CD4-positive, alpha-beta T cell (primary cell): ENCODE data around the gene PRDX6. TPM values are rescaled to one million over a fixed set of nuclear protein-coding genes. Genes with fewer than 3 reads are reported as not detected.

Source experiments
- ATAC-seq: fragments of 200-7000 bp; cut with Tn5 transposase; one replicate; pipeline ENCODE4 v1.10.0; 2022; ENCODE audit warnings: mild to moderate bottlenecking; ENCODE audit not compliant: poor library complexity
- CTCF ChIA-PET: fragments of 350-600 bp; sonication (Branson Sonifier 250); formaldehyde crosslinking; loops from one replicate; lab custom pipeline; 2021; ENCODE audit warnings: antibody characterized with exemption, inconsistent platforms; lab: Charles Lee
- POLR2A ChIA-PET: fragments of 350-600 bp; sonication (Branson Sonifier 250); formaldehyde crosslinking; loops from one replicate; lab custom pipeline; 2021; ENCODE audit warnings: antibody characterized with exemption, inconsistent platforms; lab: Charles Lee
- DNase-seq, 14 experiments: peaks; one replicate each; pipeline ENCODE4 v3.0.0-alpha.2; 2013 to 2020; ENCODE audit warnings: mixed read lengths in 2 of 14
- H3K27ac ChIP-seq, 2 donors: one replicate each; pipeline versions ENCODE4 v1.5.1 to v1.7.0; 2013; ENCODE audit warnings: low read length in 2 of 2, low read depth in 1 of 2, mild to moderate bottlenecking in 1 of 2
- H3K27me3 ChIP-seq, 2 experiments: 1 replicate in 1 of 2; 2 replicates in 1 of 2; pipeline versions ENCODE4 v1.6.1 to v1.7.0; 2013; ENCODE audit warnings: low read length in 2 of 2, control low read depth in 1 of 2, mild to moderate bottlenecking in 1 of 2, moderate library complexity in 1 of 2; ENCODE audit not compliant: insufficient read depth in 2 of 2, control insufficient read depth in 1 of 2
- H3K36me3 ChIP-seq: one replicate; pipeline ENCODE4 v1.6.1; 2013; ENCODE audit warnings: low read length, control low read depth; ENCODE audit not compliant: insufficient read depth
- H3K4me1 ChIP-seq: one replicate; pipeline ENCODE4 v1.6.1; 2013; ENCODE audit warnings: low read length, control low read depth; ENCODE audit not compliant: insufficient read depth
- H3K4me3 ChIP-seq: one replicate; pipeline ENCODE4 v1.5.1; 2013; ENCODE audit warnings: mild to moderate bottlenecking, low read length, moderate library complexity
- H3K9me3 ChIP-seq, 2 experiments: 1 replicate in 1 of 2; 2 replicates in 1 of 2; pipeline versions ENCODE4 v1.6.1 to v1.7.0; 2013; ENCODE audit warnings: low read length in 2 of 2, mild to moderate bottlenecking in 2 of 2, control low read depth in 1 of 2, moderate library complexity in 1 of 2; ENCODE audit not compliant: control insufficient read depth in 1 of 2, insufficient read depth in 1 of 2
- H3K27ac Mint-ChIP-seq: one replicate; pipeline ENCODE4 v1.8.0; 2020; ENCODE audit warnings: mixed read lengths
- H3K27me3 Mint-ChIP-seq: one replicate; pipeline ENCODE4 v1.8.0; 2021; ENCODE audit warnings: mixed read lengths
- H3K36me3 Mint-ChIP-seq: one replicate; pipeline ENCODE4 v1.8.0; 2021; ENCODE audit warnings: low read depth, mixed read lengths
- H3K4me1 Mint-ChIP-seq: one replicate; pipeline ENCODE4 v1.8.0; 2021; ENCODE audit warnings: low read depth, mixed read lengths
- H3K4me3 Mint-ChIP-seq: one replicate; pipeline ENCODE4 v1.8.0; 2020; ENCODE audit warnings: mild to moderate bottlenecking, mixed read lengths
- H3K9me3 Mint-ChIP-seq: one replicate; pipeline ENCODE4 v1.8.0; 2020; ENCODE audit warnings: mixed read lengths
- intact Hi-C, 2 experiments: fragments of 100-400 bp; cut with DNase I in 1 of 2; cut with micrococcal nuclease in 1 of 2; formaldehyde crosslinking; loops; one replicate each; pipeline versions ENCODE4 v1.15.1 to v1.9.0; 2023 to 2025; cut with DNase I, micrococcal nuclease
- total RNA-seq, 174 experiments: library from RNA in 2 of 174; stranded (reverse) in 2 of 174; gene quantifications; one replicate each; pipeline ENCODE4 v1.2.3 and lab custom pipeline; 2021 to 2026
- TF ChIP-seq, protein P1 (sequence below): fragments of 200-600 bp; IDR thresholded peaks from one replicate; pipeline ENCODE4 v1.8.0; 2022; ENCODE audit warnings: antibody characterized with exemption, mild to moderate bottlenecking

PRDX6 gene
- total RNA-seq, 2 experiments from 2014 or later, result 101 to 102 TPM

GRCh38 chr1:173520799-173521198 lies 43.7 kb downstream of the PRDX6 start:
- ChIA-PET POLR2A (no interaction called here), CTCF (no interaction called here)
- Histone ChIP-seq H3K36me3 (no peaks in the 10 kb centered on the region), H3K27me3 (no peaks in the 10 kb centered on the region), H3K4me1 (no peaks in the 10 kb centered on the region), H3K9me3 (no peaks in the 10 kb centered on the region), H3K27ac (no peak overlapping the region), H3K4me3 (no peak overlapping the region)
- no peaks in the 10 kb centered on the region for H3K36me3 Mint-ChIP-seq
- no peak overlapping the region for H3K27ac Mint-ChIP-seq
- H3K9me3 Mint-ChIP-seq, result no peaks in the 10 kb centered on the region
- TF ChIP-seq, protein P1, sequence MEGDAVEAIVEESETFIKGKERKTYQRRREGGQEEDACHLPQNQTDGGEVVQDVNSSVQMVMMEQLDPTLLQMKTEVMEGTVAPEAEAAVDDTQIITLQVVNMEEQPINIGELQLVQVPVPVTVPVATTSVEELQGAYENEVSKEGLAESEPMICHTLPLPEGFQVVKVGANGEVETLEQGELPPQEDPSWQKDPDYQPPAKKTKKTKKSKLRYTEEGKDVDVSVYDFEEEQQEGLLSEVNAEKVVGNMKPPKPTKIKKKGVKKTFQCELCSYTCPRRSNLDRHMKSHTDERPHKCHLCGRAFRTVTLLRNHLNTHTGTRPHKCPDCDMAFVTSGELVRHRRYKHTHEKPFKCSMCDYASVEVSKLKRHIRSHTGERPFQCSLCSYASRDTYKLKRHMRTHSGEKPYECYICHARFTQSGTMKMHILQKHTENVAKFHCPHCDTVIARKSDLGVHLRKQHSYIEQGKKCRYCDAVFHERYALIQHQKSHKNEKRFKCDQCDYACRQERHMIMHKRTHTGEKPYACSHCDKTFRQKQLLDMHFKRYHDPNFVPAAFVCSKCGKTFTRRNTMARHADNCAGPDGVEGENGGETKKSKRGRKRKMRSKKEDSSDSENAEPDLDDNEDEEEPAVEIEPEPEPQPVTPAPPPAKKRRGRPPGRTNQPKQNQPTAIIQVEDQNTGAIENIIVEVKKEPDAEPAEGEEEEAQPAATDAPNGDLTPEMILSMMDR, result no peak
- DNase-seq (no peak), ATAC-seq (no peak)
- no peak overlapping the region for H3K4me3 Mint-ChIP-seq
- peaks cover 12% of the 10 kb centered on the region for H3K4me1 Mint-ChIP-seq
- intact Hi-C loops, result no loop called here
- peaks cover 4% of the 10 kb centered on the region for H3K27me3 Mint-ChIP-seq

DNA sequence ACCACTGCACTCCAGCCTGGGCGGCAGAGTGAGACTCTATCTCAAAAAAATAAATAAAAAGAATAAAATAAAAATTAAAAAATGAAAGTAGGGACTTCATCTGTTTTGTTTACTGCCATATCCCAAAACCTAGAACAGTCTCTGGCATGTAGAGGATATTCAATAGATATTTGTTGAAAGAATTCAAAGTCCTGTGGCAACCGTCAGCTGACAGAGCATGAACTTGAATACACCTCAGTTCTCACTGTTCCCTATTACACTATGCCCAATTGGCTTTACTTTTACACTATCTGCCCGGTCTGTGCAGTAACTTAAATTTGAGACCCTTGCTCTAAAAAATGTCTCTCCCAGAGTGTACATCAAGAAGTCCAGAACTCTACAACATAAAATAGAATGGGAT lies 46.2 kb downstream of the PRDX6 start:
- Mint-ChIP-seq H3K4me3 (no peak overlapping the region), H3K4me1 (peaks cover 15% of the 10 kb centered on the region), H3K9me3 (no peaks in the 10 kb centered on the region), H3K36me3 (no peaks in the 10 kb centered on the region), H3K27ac (no peak overlapping the region), H3K27me3 (no peaks in the 10 kb centered on the region)
- no peak for DNase-seq
- H3K9me3 ChIP-seq, result no peaks in the 10 kb centered on the region
- H3K27me3 ChIP-seq, result no peaks in the 10 kb centered on the region
- TF ChIP-seq, protein P1, result no peak
- no peak overlapping the region for H3K27ac ChIP-seq
- intact Hi-C loops, result no loop called here
- no peaks in the 10 kb centered on the region for H3K4me1 ChIP-seq
- H3K36me3 ChIP-seq, result no peaks in the 10 kb centered on the region
- no peak overlapping the region for H3K4me3 ChIP-seq
- POLR2A ChIA-PET, result no interaction called here
- ATAC-seq, result no peak
- CTCF ChIA-PET, result no interaction called here

DNA sequence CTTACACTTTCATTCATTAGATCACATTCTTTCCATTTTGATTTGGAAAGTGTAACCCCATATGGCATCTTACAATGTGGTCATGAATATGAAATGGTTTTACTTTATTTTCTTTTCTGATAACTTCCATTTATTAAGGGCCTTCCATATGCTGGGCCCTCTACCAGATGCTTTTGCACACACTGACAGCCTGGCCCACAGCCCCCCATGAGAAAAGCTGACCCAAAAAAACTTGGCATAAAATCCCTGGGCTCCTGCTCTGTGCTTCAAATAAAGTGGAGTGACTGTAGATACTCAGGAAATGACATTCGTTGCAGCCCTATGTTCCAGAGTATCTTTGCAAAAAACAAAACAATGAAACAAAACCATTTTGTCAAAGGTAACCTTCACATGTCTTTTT lies 48.8 kb downstream of the PRDX6 start:
- ChIA-PET CTCF (no interaction called here), POLR2A (no interaction called here)
- Mint-ChIP-seq H3K27ac (no peak overlapping the region), H3K9me3 (no peaks in the 10 kb centered on the region), H3K4me3 (no peak overlapping the region), H3K4me1 (peaks cover 20% of the 10 kb centered on the region), H3K27me3 (no peaks in the 10 kb centered on the region), H3K36me3 (no peaks in the 10 kb centered on the region)
- H3K36me3 ChIP-seq, result no peaks in the 10 kb centered on the region
- ATAC-seq (no peak), DNase-seq (no peak)
- no peaks in the 10 kb centered on the region for H3K9me3 ChIP-seq
- H3K27me3 ChIP-seq, result no peaks in the 10 kb centered on the region
- intact Hi-C loops, result no loop called here
- no peak overlapping the region for H3K4me3 ChIP-seq
- no peaks in the 10 kb centered on the region for H3K4me1 ChIP-seq
- H3K27ac ChIP-seq, result no peak overlapping the region
- TF ChIP-seq, protein P1, result no peak
